ENCODE results near the gene CENPA. TPM values are rescaled to one million over a fixed set of nuclear protein-coding genes. Genes with fewer than 3 reads are reported as not detected.
A peak's percentile ranks its signal among the peaks of the same experiment; 100 is the strongest.

Gene CENPA
- 1 to 10 TPM in 2 of 6 donors, under 1 TPM in 3, not detected in 1; 0.44 to 8.4 (median 0.86) TPM for total RNA-seq

DNA sequence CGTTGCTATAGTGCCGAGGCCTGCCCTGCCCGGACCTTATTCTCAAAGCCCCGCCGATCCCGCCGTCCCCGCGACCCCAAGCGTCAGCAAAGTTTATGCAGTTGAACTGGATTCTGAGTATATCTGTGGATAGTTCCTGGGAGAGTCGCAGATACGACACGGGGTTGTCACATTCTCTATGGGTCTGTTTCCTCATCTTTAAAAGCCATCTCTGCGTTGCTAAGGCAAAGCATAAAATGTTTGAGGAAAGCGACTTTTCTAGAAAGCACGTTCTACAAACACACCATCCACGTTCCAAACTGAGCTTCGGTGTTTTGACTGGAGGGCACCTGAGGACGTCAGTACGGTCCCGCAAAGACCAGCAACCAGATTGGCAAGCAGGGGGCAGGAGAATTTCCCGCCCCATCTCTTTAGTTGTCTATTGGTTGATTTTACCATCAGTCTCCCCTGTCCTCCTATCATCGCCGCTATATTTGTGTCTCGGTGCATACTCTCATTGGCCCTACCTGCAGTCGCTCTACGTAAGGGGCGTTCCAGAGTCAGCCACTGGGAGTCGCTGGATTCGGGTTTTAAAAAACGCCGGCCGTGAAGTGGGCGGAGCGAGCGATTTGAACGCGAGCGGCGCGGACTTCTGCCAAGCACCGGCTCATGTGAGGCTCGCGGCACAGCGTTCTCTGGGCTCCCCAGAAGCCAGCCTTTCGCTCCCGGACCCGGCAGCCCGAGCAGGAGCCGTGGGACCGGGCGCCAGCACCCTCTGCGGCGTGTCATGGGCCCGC lies at the start of gene CENPA:
CENPA (plus strand) TSS at position 626 of the 776 bp plus-strand sequence; CDS start at position 767, 141 bp downstream.
- H3K4me3 ChIP-seq = peak within 1 kb of the TSS; percentile 68 to 84 (median 76)
- no peaks in the 10 kb centered on the region for H3K27me3 ChIP-seq
- H3K4me1 ChIP-seq = peaks cover 8 to 19% (median 14%) of the 10 kb centered on the region in 4 donors
- DNase-seq (peak; percentile 97), ATAC-seq (ENCODE audit: low FRiP score in 2 of 2) (peak; percentile 99 to 100)
- peak within 1 kb of the TSS in 2 of 4 donors; percentile 50 to 71 for H3K27ac ChIP-seq
- peaks cover 1 to 8% (median 4%) of the 10 kb centered on the region in 4 donors for H3K36me3 ChIP-seq
- no peaks in the 10 kb centered on the region for H3K9me3 ChIP-seq
- WGBS, 2 donors = 0 to 2% methylated on average over 33 to 55 of the region's 55 CpGs
- no peak for TF ChIP-seq EP300 (IDR thresholded peaks at IDR 0.05)
- peak in 1 of 4 donors; percentile 55 for TF ChIP-seq POLR2A (IDR thresholded peaks at IDR 0.05)
- TF ChIP-seq POLR2AphosphoS5 (IDR thresholded peaks at IDR 0.05) = peak in 1 of 2 donors; percentile 57
- TF ChIP-seq, protein P1, sequence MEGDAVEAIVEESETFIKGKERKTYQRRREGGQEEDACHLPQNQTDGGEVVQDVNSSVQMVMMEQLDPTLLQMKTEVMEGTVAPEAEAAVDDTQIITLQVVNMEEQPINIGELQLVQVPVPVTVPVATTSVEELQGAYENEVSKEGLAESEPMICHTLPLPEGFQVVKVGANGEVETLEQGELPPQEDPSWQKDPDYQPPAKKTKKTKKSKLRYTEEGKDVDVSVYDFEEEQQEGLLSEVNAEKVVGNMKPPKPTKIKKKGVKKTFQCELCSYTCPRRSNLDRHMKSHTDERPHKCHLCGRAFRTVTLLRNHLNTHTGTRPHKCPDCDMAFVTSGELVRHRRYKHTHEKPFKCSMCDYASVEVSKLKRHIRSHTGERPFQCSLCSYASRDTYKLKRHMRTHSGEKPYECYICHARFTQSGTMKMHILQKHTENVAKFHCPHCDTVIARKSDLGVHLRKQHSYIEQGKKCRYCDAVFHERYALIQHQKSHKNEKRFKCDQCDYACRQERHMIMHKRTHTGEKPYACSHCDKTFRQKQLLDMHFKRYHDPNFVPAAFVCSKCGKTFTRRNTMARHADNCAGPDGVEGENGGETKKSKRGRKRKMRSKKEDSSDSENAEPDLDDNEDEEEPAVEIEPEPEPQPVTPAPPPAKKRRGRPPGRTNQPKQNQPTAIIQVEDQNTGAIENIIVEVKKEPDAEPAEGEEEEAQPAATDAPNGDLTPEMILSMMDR (IDR thresholded peaks at IDR 0.05) = peak in 4 of 6 experiments; percentile 17 to 66 (median 57)

DNA sequence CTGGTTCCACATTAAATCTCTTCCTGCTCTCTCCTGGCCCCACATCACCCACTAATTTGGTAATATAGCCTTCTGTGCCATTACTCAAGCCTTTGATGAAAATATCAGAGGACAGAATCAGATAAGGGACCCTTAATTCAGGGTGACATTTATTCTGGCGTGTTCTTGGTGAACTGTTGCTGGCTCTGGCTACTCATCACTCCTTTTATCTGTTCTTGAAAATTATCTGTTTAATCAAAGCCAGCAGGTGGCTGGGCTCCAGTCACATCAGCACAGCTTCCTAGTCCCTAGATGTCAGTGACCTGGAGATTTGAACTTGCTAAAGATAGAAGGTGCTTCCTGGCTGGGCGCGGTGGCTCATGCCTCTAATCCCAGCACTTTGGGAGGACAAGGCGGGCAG lies 48.6 kb upstream of the CENPA start:
- TF ChIP-seq POLR2A (IDR thresholded peaks at IDR 0.05) (no peak), POLR2AphosphoS5 (IDR thresholded peaks at IDR 0.05) (no peak), EP300 (IDR thresholded peaks at IDR 0.05) (no peak)
- TF ChIP-seq, protein P1 (IDR thresholded peaks at IDR 0.05) = no peak
- no peak for ATAC-seq (ENCODE audit: low FRiP score in 2 of 2)
- no peak for DNase-seq
- 92 to 95% methylated on average over 4 of the region's 4 CpGs for WGBS, 2 donors
- H3K4me3 ChIP-seq = no peak overlapping the region
- H3K4me1 ChIP-seq = peaks cover 0 to 7% (median 2%) of the 10 kb centered on the region in 4 donors
- H3K36me3 ChIP-seq = no peaks in the 10 kb centered on the region
- H3K27me3 ChIP-seq = no peaks in the 10 kb centered on the region
- no peaks in the 10 kb centered on the region for H3K9me3 ChIP-seq
- no peak overlapping the region for H3K27ac ChIP-seq

DNA sequence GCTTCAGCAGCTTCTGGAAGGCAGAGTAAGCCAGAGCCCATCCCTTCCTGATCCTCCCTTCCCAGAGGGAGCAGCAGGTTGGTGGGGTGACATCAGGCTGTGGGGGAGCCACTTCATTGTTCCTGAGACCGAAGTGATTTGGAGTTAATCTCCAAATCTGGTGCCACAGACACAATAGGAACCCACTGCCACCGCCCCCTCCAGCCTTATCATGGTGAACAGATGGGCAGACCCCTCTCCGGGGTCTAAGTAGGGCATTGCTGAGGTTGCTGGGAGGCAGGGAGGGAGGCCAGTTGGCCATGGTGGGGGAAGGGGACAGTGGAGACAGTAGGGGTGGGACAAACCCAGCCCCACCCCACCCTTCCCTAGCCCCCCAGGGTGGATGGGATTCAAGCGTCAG lies 47.4 kb upstream of the CENPA start:
- no peak for ATAC-seq (ENCODE audit: low FRiP score in 2 of 2)

DNA sequence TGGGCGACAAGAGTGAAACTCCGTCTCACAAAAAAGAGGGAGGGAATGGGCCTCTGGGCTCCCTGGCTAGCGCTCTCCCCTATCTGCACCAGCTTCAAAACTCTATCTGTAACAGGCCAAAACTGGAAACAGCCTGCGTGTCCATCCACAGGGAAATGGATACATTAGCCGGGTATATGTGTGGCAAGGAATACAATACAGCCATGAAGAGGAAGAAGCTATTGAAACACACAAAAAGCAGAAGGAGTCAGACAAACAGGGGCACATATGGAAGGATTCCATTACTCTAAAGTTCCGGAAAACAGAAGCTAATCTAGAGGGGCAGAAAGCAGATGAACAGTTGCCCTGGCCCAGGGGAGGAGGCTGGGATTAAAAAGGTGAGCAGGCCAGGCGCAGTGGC lies 46.3 kb upstream of the CENPA start:
- no peak for ATAC-seq (ENCODE audit: low FRiP score in 2 of 2)
- no peak for DNase-seq
- Histone ChIP-seq H3K9me3 (no peaks in the 10 kb centered on the region), H3K4me3 (no peak overlapping the region), H3K36me3 (no peaks in the 10 kb centered on the region), H3K27me3 (no peaks in the 10 kb centered on the region), H3K4me1 (peaks cover 0 to 7% (median 2%) of the 10 kb centered on the region in 4 donors), H3K27ac (no peak overlapping the region)
- TF ChIP-seq EP300 (IDR thresholded peaks at IDR 0.05) (no peak), POLR2AphosphoS5 (IDR thresholded peaks at IDR 0.05) (no peak), POLR2A (IDR thresholded peaks at IDR 0.05) (no peak)
- TF ChIP-seq, protein P1 (IDR thresholded peaks at IDR 0.05) = no peak
- 92 to 97% methylated on average over 7 of the region's 7 CpGs for WGBS, 2 donors

More for the DNA sequence above, 47.4 kb upstream of the CENPA start:
- peaks cover 0 to 7% (median 2%) of the 10 kb centered on the region in 4 donors for H3K4me1 ChIP-seq
- DNase-seq = no peak
- no peaks in the 10 kb centered on the region for H3K9me3 ChIP-seq
- WGBS, 2 donors = 55 to 60% methylated on average over 3 to 4 of the region's 4 CpGs
- no peaks in the 10 kb centered on the region for H3K36me3 ChIP-seq
- no peak overlapping the region for H3K4me3 ChIP-seq
- H3K27me3 ChIP-seq = no peaks in the 10 kb centered on the region
- H3K27ac ChIP-seq = no peak overlapping the region
- TF ChIP-seq, protein P1 (IDR thresholded peaks at IDR 0.05) = no peak
- no peak for TF ChIP-seq POLR2AphosphoS5 (IDR thresholded peaks at IDR 0.05)
- no peak for TF ChIP-seq POLR2A (IDR thresholded peaks at IDR 0.05)
- no peak for TF ChIP-seq EP300 (IDR thresholded peaks at IDR 0.05)
